ENCODE data around the gene BBS12.
"Not testable (repeated sequence)": the region's sequence is repeated elsewhere in the genome, so short reads cannot be mapped to it uniquely, and the experiment has no call there.

Gene BBS12

DNA sequence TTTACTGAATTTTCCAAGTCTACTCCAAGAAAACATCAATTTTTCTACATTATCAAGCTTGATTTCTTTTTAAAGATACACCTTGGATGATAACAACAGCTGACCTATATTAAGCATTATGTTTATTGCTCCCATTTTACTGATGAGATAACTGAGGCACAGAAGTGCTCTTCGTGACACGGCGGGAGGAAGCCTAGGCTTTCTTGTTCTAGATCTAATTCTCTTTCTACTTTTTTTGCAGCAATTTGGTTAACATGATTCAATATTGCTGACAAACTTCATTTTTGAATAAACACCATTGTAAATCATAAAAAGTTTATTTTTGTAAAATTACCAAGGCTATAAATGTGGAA, 33.8 kb downstream of the BBS12 start:
- no peak for DNase-seq

DNA sequence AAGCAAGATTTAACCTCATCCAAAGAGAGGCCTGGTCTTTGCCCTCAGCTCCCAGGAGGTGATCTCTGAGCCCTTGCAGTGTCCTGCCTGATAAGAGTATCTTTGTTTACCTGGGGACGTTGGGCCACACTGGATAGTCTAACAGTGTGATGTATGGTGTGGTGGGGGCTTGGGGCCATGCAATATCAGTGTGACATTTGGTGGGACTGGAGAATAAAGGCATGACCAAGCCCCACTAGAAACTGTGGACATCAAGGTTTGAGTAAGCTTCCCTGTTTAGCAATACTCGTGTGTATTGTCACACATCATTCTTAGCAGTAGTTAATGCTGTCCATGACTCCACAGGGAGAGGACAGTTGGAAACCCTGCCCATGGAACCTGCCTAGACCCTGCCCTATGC, 34.4 kb downstream of the BBS12 start:
- DNase-seq: no peak

DNA sequence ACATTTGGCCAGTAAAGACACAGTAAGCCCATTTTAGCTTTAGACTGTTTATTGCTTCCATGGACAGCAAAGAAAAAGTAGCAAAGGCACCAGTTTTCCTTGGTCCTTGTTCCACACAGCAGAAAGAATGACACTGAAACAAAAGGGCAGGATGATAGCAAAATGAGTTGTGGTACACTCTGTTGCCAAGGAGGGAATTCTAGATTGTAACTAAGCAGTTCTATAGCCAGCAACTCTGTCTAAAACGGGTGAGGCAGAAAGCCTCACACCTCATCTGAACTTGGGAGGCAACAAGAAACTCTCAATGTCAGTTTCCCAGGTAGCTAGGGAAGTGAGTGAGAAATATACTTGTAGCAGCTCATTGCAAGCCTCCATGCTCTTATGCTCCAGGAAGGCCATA, 39.2 kb downstream of the BBS12 start:
- no peak for DNase-seq

- DNase-seq: no peak
Observed at GRCh38 chr4:122772311-122772710, 39.8 kb downstream of the BBS12 start.

DNA sequence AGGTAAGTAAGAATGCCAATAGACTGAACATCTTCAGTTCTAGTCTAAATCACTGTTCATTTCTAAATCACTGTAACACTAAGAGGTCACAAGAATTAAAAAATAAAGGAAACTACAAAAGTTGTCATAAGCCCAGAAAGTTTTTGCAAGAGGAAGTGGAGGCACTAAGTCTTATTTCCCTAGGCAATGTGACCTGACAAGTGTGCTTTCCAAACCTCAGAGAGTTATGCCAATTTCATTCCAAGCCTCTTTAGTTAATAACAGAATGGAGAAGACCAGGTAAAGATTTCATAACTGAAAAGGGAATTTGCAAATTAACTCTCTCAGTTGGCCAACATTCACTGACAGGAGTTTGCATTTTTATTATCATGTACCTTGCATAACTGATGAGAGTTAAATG, 40.5 kb downstream of the BBS12 start:
- no peak for DNase-seq

DNA sequence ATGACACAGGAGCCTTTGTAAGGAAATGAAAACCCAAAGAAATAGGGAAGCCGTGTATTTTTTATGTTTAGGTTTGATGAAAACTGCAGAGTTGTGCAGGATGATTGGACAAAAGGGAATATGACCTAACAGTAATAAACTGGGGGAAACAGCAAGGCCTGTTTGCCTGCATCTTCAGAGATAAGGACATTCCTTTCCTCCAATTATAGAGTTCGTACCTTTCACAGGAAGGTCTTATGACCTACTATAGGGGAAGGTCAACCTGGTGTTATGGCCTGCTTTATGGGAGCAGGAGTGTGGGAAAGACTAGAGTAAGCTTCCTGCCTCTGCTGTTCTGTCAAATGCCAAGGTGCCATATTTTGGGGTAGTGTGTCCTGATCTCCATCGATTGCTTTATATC, 42.5 kb downstream of the BBS12 start:
- no peak for DNase-seq

DNA sequence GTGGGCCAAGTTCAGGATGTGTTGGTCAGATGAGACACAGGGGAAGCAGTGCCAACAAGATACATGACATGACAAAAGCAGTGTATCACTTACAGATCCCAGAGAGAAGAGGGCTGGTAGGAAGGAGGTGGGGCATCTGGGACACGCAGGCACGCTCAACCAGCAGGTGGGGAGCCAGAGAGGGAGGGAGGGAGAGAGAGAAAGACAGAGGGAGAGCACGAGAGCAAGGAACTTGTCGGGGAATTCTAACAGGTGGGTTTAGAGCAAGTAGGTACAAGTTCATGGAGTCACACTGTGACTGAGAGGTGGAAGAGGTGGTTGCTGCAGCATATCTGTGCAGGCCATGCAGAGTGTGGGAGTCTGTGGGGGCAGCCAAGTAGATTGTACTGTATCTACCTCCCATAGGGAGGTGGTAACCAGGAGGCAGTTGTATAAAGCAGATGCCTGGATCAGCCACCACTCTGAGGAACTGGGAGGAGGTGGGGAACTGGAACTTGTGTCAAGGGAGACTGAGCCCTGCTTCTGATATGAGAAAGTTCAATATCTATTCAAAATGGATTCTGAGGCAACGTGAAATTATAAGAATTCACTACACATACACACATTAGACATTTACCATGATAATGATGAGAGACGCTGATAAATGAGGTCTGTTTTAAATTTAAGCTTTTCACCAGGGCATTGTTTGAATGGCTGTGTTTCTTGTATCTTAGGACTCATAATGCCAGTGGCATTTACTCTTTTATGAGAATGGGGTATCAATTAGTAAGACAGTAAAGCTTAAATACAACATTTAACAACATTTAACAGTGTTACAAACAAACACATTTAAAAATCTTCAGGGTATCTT, 43.7 kb downstream of the BBS12 start:
- no peak for DNase-seq

- DNase-seq: peak; percentile 53
Observed at GRCh38 chr4:122776916-122777315, 44.4 kb downstream of the BBS12 start.

DNA sequence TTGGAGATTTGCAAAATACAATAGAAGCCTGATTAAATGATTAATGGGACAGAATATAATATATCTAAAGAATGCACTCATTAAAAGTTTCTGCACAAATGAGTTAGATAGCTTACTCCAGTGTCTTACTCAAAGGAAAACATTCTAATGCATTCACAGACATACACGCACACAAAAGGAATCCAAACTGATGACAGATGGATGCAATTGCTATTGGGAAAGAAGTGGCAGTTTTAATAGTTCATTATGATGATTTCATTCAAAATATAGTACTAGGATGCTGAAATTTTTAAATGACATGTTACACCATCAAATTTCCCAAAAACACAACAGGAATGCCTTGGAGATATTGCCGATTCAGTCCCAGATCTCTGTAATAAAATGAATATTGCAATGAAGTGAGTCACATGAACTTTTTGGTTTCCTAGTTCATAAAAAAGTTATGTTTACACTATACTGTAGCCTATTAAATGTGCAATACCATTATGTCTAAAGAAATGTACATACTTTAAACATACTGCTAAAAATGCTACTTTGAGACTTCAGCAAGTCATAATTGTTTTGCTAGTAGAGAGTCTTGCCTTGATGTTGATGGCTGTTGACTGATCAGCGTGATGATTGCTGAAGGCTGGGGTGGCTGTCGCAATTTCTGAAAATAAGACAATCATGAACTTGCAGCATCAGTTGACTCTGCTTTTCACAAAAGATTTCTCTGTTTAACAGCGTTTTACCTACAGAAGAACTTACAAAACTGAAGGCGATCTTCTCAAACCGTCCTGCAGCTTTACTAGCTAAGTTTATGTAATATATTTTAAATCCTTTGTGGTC, 45.6 kb downstream of the BBS12 start:
- DNase-seq: peak; percentile 98

DNA sequence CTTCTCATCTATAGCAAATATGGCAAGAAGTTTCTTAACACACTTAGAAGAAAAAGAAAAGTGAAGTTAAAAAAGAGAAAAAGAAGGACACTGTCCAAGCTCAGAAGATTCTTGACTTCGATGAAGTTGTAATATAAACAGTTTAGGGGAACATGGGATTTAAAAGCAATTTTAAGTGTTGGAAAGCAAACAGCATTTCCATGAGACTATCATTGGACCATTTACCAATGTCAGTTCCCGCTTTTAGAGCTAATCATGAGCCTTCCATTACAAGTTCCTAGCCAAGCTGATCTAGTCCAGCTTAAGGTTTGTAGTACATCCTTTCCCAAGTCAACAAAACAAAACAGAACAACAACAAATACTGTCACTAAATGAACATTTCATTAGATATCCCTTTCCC, 49.0 kb downstream of the BBS12 start:
- DNase-seq: no peak

DNA sequence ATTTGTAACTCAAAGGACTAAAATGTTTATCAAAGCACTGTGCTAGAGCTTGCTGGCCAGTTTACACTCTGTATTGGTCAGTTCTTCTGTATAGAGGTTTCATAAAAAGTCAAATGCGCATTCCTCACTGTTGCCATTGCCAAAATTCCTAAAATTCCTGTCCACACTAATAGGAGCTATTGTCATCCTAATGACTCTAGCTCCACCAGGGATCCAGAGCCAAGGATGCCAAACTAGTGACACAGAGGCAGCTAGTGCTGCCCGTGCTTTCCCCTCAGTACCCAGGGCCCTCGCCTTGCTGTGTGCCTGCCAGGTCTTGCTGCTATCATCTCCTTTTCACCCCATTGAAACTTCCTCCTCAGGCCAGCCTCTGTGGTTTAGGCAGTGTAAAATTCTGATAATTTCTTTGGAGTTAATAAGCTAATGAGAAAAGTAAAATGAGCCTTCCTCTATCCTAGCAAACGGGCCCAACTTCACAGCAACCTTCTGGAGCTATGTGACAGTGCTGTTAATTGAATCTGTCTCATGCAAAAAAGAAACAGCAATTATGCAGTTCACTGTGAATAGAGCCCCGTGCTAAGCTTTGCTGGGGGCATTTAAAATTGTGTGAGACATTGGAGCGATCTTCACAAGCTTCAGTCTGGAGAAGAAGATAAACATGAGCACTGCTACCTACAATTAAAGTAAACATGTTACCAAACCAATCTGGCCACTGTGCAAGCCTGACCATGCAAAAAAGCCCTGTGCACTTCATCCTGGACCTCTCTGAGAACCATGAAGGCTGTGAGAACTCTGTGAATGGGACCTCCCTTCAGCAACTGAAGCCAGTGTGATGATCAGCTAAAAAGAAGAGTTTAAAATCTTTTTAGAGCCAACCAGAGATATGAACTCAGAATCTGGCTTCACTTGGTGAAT, 51.1 kb downstream of the BBS12 start:
- peak; percentile 95 for DNase-seq

- DNase-seq: peak; percentile 12
Observed at GRCh38 chr4:122784261-122784660, 51.8 kb downstream of the BBS12 start.

DNA sequence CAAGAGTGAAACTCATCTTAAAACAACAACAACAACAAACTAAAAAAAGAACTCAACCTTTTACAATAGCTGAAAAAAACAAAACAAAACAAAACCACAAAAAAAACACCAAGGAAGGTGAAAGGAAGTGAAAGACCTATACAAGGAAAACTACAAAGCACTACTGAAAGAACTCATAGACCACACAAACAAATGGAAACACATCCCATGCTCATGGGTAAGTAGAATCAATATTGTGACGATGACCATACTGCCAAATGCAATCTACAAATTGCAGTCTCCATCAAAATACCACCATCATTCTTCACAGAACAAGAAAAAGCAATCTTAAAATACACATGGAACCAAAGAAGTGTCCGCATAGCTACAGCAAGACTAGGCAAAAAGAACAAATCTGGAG, 52.6 kb downstream of the BBS12 start:
- DNase-seq: no peak

DNA sequence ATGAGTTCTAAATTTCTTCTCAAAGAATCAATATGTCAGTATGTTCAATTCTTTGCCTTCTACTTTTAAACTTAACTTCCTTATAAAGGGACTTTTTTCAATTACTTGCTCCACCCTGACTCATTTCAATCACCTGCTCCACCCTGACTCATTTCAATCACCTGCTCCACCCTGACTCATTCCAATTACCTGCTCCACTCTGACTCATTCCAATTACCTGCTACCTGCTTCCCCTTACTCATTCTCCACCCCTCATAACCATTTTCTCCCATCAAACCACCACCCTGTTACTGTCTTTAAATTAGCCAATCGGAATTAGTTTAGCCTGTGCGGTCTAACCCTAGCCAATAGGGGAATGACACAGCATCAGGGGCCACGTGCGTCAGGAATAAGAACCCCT, 53.8 kb downstream of the BBS12 start:
- DNase-seq: not testable (repeated sequence)

DNA sequence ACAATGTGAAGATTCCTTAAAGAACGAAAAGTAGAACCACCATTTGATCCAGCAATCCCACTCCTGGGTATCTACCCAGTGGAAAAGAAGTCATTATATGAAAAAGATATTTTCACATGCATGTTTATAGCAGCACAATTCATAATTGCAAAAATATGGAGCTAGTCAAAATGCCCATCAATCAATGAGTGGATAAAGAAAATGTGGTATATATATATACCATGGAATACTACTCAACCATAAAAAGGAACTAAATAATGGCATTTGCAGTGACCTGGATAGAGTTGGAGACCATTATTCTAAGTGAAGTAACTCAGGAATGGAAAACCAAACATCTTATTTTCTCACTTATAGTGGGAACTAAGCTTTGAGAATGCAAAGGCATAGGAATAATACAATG, 54.4 kb downstream of the BBS12 start:
- DNase-seq: not testable (repeated sequence)

- DNase-seq: no peak
Observed at GRCh38 chr4:122787940-122788339, 55.4 kb downstream of the BBS12 start.

GRCh38 chr4:122788935-122789334, 56.4 kb downstream of the BBS12 start:
- no peak for DNase-seq

- DNase-seq: no peak
Observed at GRCh38 chr4:122793811-122794210, 61.3 kb downstream of the BBS12 start.

All from fibroblast of skin of right quadriceps (primary cell).